IPS-11a (cell line): ENCODE results near the gene OR2G6.
"Not testable (repeated sequence)": the region's sequence is repeated elsewhere in the genome, so short reads cannot be mapped to it uniquely, and the experiment has no call there.

ENCODE experiments used
- H3K4me3 ChIP-seq: one replicate; pipeline ENCODE4 v1.5.1; 2013; ENCODE audit warnings: low read depth, low read length, control low read depth

The OR2G6 gene

DNA sequence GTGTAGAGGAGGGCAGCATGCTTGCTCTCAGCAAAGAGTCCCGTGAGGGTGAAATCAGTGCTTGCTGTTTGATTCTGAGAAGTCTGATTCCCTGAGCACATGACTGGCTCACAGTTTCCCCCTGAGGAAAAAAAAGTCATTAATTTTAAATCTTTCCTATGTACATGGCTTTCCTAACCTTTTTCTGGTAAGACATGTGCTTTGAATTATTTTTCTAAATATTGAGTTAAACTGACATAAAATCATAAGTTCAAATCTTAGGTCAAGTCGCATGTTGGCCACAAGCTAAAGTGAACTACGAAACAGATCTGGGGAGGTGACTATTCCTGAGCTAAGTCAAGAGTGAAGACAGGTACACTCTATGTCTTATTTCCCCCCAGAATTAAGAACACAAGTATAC lies 66.8 kb downstream of the OR2G6 start, which contains the start of gene OR2T34:
Gene OR2T34 (minus strand): TSS at position 101 of the 400 bp plus-strand sequence. CDS start 0 bp downstream, at position 101.
- H3K4me3 ChIP-seq: not testable (repeated sequence)

DNA sequence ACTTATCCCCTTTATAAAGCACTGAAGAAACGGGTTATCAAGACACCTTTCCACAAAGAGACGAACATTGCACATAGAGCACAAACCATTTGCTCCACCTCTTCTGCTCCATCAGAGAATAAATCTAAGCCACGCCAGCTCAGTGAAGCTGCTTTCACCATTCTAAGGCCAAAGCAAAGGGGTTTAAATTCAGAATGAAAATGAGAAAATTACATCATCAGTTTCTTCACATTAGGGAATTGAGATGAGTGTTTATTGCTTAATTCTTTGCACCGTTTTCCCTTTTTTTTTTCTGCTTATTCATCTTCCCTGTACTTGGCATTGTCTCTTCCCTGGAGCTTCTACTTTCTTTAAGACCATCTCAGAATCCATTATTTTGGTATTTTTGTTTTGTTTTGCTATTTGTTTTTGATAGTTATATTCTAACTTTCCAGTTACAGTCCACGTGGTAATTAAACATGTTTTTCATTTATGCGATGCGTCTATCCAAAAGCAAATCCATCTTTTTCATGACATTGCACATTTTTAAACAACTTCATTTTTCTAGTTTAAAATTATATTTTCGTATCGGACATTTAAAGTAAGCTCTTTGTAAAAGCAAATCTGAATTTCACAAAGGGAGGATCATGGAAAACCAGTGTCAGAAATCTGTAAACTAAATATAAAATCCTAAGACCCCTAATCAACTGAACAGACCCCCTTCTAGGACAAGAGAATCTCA lies 68.5 kb downstream of the OR2G6 start:
- H3K4me3 ChIP-seq: no peak overlapping the region
